ENCODE results near the gene PM20D2. TPM values are rescaled to one million over a fixed set of nuclear protein-coding genes. Genes with fewer than 3 reads are reported as not detected.

The PM20D2 gene
- total and polyA plus RNA-seq, 2 donors from 2014 or later = 5.7 to 14.4 TPM

GRCh38 chr6:89187504-89187903 lies 41.6 kb downstream of the PM20D2 start:
- intact Hi-C loops (cut with DNase I) = no loop called here
- Histone ChIP-seq H3K27ac (ENCODE audit: low read depth in 2 of 2, low read length in 2 of 2) (no peak overlapping the region), H3K4me1 (ENCODE audit: control insufficient read depth in 2 of 3, insufficient read depth in 2 of 3, low read depth in 1 of 3, low read length in 3 of 3) (no peaks in the 10 kb centered on the region), H3K36me3 (ENCODE audit: control insufficient read depth in 2 of 3, insufficient read depth in 3 of 3, low read length in 3 of 3) (no peaks in the 10 kb centered on the region), H3K9me3 (ENCODE audit: control insufficient read depth in 2 of 3, insufficient read depth in 1 of 3, low read length in 3 of 3) (no peaks in the 10 kb centered on the region), H3K27me3 (ENCODE audit: control insufficient read depth, insufficient read depth, low read length) (no peaks in the 10 kb centered on the region), H3K9ac (ENCODE audit: low read length in 3 of 3) (no peak overlapping the region), H3K4me3 (ENCODE audit: low read length in 3 of 3) (no peak overlapping the region)
- no peak for DNase-seq
- no peak for FAIRE-seq
- TF ChIP-seq CTCF (IDR thresholded peaks at IDR 0.05; ENCODE audit: borderline replicate concordance, extremely low read depth, insufficient read depth) = no peak

- DNase-seq = no peak
- TF ChIP-seq CTCF (IDR thresholded peaks at IDR 0.05; ENCODE audit: borderline replicate concordance, extremely low read depth, insufficient read depth) = no peak
- no peaks in the 10 kb centered on the region for H3K36me3 ChIP-seq (ENCODE audit: control insufficient read depth in 2 of 3, insufficient read depth in 3 of 3, low read length in 3 of 3)
- H3K4me1 ChIP-seq (ENCODE audit: control insufficient read depth in 2 of 3, insufficient read depth in 2 of 3, low read depth in 1 of 3, low read length in 3 of 3) = no peaks in the 10 kb centered on the region
- H3K9me3 ChIP-seq (ENCODE audit: control insufficient read depth in 2 of 3, insufficient read depth in 1 of 3, low read length in 3 of 3) = peaks cover 0 to 17% (median under 1%) of the 10 kb centered on the region in 3 donors
- no peak overlapping the region for H3K27ac ChIP-seq (ENCODE audit: low read depth in 2 of 2, low read length in 2 of 2)
- no peak overlapping the region for H3K9ac ChIP-seq (ENCODE audit: low read length in 3 of 3)
- intact Hi-C loops (cut with DNase I) = no loop called here
- FAIRE-seq = no peak
- no peak overlapping the region for H3K4me3 ChIP-seq (ENCODE audit: low read length in 3 of 3)
- no peaks in the 10 kb centered on the region for H3K27me3 ChIP-seq (ENCODE audit: control insufficient read depth, insufficient read depth, low read length)
These were observed 44.9 kb downstream of the PM20D2 start for GRCh38 chr6:89190741-89191140.

- H3K9ac ChIP-seq (ENCODE audit: low read length in 3 of 3) = no peak overlapping the region
- no peaks in the 10 kb centered on the region for H3K36me3 ChIP-seq (ENCODE audit: control insufficient read depth in 2 of 3, insufficient read depth in 3 of 3, low read length in 3 of 3)
- no peak for FAIRE-seq
- no peak for DNase-seq
- no peaks in the 10 kb centered on the region for H3K4me1 ChIP-seq (ENCODE audit: control insufficient read depth in 2 of 3, insufficient read depth in 2 of 3, low read depth in 1 of 3, low read length in 3 of 3)
- no peak overlapping the region for H3K4me3 ChIP-seq (ENCODE audit: low read length in 3 of 3)
- intact Hi-C loops (cut with DNase I) = no loop called here
- TF ChIP-seq CTCF (IDR thresholded peaks at IDR 0.05; ENCODE audit: borderline replicate concordance, extremely low read depth, insufficient read depth) = no peak
- no peaks in the 10 kb centered on the region for H3K27me3 ChIP-seq (ENCODE audit: control insufficient read depth, insufficient read depth, low read length)
- H3K27ac ChIP-seq (ENCODE audit: low read depth in 2 of 2, low read length in 2 of 2) = no peak overlapping the region
- peaks cover 0 to 19% (median 3%) of the 10 kb centered on the region in 3 donors for H3K9me3 ChIP-seq (ENCODE audit: control insufficient read depth in 2 of 3, insufficient read depth in 1 of 3, low read length in 3 of 3)
These were observed 48.7 kb downstream of the PM20D2 start for GRCh38 chr6:89194559-89194958.

GRCh38 chr6:89197141-89197540 lies 51.3 kb downstream of the PM20D2 start:
- H3K9me3 ChIP-seq (ENCODE audit: control insufficient read depth in 2 of 3, insufficient read depth in 1 of 3, low read length in 3 of 3) = peaks cover 0 to 19% (median 3%) of the 10 kb centered on the region in 3 donors
- intact Hi-C loops (cut with DNase I) = no loop called here
- no peaks in the 10 kb centered on the region for H3K4me1 ChIP-seq (ENCODE audit: control insufficient read depth in 2 of 3, insufficient read depth in 2 of 3, low read depth in 1 of 3, low read length in 3 of 3)
- H3K9ac ChIP-seq (ENCODE audit: low read length in 3 of 3) = no peak overlapping the region
- TF ChIP-seq CTCF (IDR thresholded peaks at IDR 0.05; ENCODE audit: borderline replicate concordance, extremely low read depth, insufficient read depth) = no peak
- no peaks in the 10 kb centered on the region for H3K36me3 ChIP-seq (ENCODE audit: control insufficient read depth in 2 of 3, insufficient read depth in 3 of 3, low read length in 3 of 3)
- no peak overlapping the region for H3K27ac ChIP-seq (ENCODE audit: low read depth in 2 of 2, low read length in 2 of 2)
- H3K27me3 ChIP-seq (ENCODE audit: control insufficient read depth, insufficient read depth, low read length) = no peaks in the 10 kb centered on the region
- FAIRE-seq (no peak), DNase-seq (no peak)
- H3K4me3 ChIP-seq (ENCODE audit: low read length in 3 of 3) = no peak overlapping the region

Measured in kidney (tissue), 14 donors.